Panc1 (cell line): ENCODE measurements around the gene NAA25.

Experiments used
- POLR2AphosphoS5 ChIP-seq: IDR thresholded peaks from 2 replicates; pipeline ENCODE4 v1.6.1; 2012; ENCODE audit warnings: mild to moderate bottlenecking, low read depth, low read length, moderate library complexity
- SIN3A ChIP-seq: IDR thresholded peaks from 2 replicates; pipeline ENCODE4 v1.6.1; 2012; ENCODE audit warnings: low read depth, mild to moderate bottlenecking, low read length, moderate library complexity, borderline replicate concordance; ENCODE audit not compliant: insufficient read depth
- TF ChIP-seq, protein P1 (sequence below): fragments of 450-650 bp; IDR thresholded peaks from 2 replicates; pipeline ENCODE4 v1.5.1; 2017; ENCODE audit warnings: mild to moderate bottlenecking
- TF ChIP-seq, protein P2 (sequence below), 2 experiments: IDR thresholded peaks; 2 replicates each; pipeline ENCODE4 v1.6.1; 2011 to 2012; ENCODE audit warnings: low read depth in 2 of 2, control low read depth in 1 of 2, low read length in 1 of 2, mild to moderate bottlenecking in 1 of 2, moderate library complexity in 1 of 2; ENCODE audit not compliant: insufficient read depth in 1 of 2

DNA sequence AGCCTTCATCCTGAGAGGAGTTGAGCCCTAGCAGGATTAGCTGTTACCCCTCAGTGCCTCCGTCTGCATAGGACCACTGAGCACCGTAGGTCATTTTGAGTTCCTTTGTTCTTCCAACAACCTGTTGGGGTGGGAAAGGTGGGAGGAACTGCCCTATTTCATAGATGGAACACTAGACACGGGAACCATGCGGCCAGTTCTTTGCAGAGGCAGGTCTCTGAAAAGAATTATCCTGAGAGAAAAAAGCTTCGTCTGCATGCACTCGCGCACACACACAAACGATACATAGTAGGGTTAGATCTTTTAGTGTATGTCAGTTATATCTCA lies 45.3 kb upstream of the NAA25 start:
- TF ChIP-seq POLR2AphosphoS5 (no peak), SIN3A (no peak)
- TF ChIP-seq, protein P1, sequence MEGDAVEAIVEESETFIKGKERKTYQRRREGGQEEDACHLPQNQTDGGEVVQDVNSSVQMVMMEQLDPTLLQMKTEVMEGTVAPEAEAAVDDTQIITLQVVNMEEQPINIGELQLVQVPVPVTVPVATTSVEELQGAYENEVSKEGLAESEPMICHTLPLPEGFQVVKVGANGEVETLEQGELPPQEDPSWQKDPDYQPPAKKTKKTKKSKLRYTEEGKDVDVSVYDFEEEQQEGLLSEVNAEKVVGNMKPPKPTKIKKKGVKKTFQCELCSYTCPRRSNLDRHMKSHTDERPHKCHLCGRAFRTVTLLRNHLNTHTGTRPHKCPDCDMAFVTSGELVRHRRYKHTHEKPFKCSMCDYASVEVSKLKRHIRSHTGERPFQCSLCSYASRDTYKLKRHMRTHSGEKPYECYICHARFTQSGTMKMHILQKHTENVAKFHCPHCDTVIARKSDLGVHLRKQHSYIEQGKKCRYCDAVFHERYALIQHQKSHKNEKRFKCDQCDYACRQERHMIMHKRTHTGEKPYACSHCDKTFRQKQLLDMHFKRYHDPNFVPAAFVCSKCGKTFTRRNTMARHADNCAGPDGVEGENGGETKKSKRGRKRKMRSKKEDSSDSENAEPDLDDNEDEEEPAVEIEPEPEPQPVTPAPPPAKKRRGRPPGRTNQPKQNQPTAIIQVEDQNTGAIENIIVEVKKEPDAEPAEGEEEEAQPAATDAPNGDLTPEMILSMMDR = no peak
- TF ChIP-seq, protein P2, sequence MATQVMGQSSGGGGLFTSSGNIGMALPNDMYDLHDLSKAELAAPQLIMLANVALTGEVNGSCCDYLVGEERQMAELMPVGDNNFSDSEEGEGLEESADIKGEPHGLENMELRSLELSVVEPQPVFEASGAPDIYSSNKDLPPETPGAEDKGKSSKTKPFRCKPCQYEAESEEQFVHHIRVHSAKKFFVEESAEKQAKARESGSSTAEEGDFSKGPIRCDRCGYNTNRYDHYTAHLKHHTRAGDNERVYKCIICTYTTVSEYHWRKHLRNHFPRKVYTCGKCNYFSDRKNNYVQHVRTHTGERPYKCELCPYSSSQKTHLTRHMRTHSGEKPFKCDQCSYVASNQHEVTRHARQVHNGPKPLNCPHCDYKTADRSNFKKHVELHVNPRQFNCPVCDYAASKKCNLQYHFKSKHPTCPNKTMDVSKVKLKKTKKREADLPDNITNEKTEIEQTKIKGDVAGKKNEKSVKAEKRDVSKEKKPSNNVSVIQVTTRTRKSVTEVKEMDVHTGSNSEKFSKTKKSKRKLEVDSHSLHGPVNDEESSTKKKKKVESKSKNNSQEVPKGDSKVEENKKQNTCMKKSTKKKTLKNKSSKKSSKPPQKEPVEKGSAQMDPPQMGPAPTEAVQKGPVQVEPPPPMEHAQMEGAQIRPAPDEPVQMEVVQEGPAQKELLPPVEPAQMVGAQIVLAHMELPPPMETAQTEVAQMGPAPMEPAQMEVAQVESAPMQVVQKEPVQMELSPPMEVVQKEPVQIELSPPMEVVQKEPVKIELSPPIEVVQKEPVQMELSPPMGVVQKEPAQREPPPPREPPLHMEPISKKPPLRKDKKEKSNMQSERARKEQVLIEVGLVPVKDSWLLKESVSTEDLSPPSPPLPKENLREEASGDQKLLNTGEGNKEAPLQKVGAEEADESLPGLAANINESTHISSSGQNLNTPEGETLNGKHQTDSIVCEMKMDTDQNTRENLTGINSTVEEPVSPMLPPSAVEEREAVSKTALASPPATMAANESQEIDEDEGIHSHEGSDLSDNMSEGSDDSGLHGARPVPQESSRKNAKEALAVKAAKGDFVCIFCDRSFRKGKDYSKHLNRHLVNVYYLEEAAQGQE (IDR thresholded peaks at IDR 0.05; ENCODE audit: insufficient read depth in 1 of 2, low read depth in 2 of 2, low read length in 1 of 2) = no peak
